Measurements from ENCODE around the gene DOCK9.
A peak's percentile ranks its signal among the peaks of the same experiment; 100 is the strongest.

The DOCK9 gene

DNA sequence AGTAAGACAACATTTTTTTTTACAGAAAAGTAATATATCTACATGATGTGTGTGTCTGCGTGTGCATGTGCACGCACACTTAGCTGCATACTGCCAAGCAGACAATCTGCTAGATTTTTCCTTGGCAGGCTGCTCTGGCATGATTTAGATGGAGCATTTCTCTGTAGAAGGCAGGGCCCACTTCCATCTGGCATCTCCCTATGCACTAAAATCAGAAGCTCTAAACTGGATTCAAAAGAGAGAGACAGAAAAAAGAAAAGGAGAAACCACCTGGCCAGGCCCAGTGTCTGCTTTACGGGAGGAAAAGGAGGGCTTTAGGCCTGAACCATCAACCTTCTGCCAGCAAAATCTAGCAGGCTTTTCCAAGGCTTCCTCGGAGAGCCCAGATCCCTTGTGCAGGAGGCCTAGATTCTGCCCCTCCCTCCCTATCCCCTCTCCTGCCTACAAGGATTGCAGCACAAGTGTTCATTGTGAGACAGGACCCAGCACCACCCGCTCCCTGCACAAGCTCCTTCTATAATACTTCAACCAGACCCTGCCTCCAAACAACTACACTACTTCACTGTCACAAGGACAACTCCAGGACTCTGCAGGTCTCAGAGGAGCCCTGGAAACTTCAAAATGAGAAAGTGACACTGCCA, 99.3 kb downstream of the DOCK9 start:
- DNase-seq, result no peak

DNA sequence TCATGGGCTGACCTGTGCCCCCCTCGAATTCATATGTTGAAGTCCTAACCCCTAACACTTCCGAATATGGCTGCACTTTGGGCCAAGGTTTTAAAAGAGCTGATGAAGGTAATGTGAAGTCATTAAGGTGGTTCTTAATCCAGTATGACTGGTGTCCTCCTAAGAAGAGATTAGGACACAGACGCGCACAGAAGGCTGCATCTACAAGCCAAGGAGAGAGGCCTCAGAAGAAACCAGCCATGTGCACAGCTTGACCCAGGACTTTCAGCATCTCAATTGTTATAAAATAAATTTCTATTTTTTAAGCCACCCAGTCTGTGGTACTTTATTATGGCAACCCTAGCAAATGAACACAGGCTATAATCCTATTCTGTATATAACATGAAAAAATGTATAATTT, 99.9 kb downstream of the DOCK9 start:
- DNase-seq, result no peak

DNA sequence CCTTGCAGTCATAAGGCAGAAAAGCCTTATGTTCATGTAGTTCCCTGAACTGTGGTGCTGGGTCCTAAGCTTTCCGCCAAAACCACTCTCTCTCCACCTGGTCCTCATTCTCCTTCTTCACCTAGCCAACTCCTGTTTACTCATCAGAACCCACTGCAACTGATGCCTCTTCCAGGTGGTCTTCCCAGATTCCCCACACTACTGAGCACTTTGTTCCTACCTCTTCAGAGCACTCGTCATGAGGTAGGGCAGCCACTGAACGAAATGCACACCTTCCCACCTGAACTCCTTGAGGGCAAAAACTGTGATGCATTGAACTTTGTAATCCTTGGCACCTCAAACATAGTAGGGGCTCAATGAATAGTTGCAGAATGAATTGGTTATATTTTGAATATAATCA, 100.4 kb downstream of the DOCK9 start:
- DNase-seq, result no peak

DNA sequence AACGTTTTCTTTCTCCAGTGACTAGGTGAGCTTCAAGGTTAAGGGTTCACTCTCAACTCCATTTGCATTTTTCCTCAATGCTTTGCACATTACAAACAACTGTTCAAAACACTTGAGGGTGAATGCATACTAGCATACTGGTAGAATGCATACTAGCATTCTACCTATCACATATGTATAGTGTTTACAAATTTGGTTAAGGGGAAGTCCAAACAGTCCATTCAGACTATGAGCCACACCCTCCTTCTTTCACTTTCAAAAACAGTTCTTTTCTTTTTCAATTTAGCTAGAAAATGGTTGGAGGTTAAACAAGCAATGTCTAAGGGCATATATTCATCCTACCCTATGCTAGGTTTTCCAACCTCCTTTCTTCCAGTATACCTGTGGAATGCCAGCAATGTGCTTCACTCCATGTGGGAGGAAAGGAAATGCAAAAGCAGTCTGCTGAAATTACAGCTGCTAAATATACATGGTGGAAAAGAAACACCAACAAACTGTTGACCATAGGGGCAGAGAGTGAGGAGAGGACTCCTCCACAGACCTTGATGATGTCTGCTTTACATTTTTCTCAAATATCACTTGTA, 102.6 kb downstream of the DOCK9 start:
- DNase-seq, result no peak

DNA sequence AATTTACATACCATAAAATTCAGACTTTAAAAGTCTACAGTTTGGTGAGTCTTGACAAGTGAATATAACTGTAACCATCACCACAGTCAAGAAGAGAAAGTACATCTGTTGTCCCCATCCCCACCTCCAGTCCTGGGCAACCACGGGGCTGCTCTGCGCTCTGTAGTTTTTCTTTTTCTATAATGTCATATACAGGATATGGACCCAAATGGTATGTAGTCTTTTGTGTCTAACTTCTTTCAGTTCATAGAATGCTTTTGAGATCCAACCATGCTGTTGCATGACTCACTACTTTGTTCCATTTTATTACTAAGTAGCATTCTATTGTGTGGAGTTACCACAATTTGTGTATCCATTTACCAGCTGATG, 103.9 kb downstream of the DOCK9 start:
- no peak for DNase-seq

DNA sequence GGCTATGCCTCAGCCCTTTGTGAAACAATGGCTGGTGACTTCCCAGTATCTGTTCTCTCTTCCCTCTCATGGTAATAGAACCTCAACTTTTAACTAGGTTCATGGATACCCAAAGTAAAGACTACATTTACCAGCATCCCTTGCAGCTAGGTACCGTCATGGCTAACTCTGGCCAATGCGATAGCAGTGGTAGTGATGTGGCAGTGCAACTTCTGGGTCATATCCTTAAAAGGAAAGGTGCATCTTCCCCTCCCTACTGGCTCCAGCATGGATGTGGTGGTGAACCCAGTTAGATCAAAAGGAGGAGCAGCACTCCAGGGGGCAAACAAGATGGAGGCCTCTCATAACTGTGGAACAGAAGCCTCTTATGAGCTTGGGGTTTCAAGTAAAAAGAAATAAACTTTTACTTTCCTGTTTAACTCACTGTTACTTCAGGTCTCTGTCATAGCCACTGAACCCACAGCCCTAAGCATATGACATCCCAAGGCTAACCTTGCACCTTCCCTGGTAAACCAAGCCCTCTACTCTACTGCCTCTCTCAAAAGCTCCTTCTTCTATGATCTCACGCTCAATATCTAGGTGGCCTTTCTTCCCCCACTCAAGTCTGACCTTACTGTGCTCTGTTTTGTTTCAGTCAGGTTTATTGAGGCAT, 104.4 kb downstream of the DOCK9 start:
- no peak for DNase-seq

DNA sequence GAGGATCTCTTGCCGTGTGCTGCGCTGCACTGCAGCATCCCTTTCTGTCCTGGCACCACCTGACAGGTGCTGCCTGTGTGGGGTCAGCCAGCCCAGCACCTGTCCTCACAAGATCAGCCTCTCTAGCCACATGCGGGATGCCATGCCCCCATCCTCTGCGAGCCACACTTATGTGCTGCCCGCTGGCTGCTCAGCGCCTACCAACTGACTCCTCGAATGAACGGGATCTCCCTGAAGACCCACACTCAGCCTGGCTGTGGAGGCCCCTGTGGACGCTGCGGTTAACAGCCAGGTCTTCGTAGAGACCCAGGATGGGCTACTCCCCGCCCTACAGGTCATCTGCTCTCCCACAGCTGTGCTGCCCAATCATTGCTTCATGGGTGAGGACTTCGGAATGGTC, 106.1 kb downstream of the DOCK9 start:
- DNase-seq, result no peak

DNA sequence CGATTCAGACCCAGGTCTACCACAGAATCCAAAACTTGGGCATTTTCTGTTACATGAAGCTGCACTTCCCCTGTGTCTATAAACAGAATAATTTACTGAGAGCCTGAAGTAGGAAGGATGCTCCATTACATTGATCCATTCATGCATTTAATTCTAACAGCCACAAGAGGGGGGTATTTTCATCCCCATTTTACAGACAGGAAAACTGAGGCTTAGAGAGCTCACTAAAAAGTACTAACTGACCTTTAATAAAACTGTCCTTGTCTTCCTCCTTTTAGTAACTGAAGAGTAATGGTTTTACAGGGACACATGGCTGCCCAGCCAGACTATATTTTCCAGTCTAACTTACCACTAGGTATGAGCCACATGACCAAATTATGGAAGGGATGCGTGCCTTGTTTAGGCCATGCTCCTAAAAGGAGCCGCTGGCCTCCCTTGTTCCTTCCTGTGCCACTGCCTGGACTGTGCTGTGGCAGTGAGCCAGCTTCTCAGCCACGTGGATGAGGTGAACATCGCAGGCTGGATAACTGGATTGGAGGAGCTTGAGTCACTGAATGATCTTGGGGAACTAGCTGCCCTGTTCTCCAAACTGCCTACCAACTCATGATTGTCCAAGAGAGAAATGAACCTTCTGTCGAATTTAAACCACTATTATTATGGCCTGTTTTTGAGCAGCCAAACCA, 108.3 kb downstream of the DOCK9 start:
- DNase-seq, result no peak

DNA sequence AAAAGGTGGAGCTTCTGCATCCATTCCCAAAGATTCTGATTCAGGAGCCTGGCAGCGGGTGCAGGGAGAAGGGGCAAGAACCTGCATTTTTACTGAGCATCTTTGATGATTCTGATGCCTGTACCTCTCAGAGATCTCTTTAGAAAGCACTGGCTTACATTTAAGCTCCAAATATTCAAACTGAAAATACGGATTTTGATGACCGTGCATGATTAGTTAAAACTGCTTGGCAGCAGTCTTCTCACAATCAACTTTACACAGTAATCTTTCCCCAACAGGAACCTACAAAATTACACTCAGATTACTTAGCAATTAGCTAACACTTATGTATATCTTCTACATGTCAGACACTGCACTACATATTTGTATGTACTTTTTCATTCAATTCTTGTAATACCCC, 108.9 kb downstream of the DOCK9 start:
- no peak for DNase-seq

DNA sequence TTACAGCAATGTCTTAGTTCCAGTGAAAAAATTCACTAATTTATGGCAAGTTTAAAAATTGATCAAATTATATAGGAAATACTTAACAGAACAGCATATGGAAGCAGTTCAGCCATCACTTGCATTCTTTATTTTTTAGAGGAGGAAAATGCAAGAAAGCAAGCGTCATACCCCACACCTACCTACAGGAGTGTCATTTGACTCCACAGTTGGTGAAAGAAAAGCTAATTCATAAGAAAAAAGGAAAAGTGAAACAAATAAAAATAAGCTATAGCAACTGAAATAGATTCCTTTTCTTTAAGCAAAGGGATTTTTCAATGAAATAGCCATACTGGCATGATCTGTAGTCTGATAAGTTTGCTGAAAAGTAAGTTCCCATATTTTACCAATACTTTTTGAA, 111.0 kb downstream of the DOCK9 start:
- DNase-seq, result no peak

DNA sequence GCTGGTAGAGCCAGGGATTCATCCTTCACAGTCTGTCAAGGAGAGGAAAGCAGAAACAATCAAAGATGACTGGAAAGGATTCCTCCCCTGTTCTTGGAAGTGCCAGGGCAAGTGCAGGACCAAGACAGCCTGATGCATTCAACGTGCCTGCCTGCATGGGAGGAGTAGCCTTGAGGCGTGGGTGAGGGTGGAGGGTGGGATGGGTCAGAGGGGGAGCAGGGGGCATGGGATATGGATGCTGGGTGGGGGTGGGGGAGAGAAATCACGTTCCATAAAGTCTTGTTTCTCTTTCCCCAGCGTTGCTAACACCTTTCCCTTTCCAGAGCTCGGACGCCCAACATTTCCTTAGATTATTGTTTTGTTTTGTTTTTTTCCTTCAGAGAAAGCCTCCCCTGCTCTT, 117.4 kb downstream of the DOCK9 start:
- DNase-seq, result no peak

DNA sequence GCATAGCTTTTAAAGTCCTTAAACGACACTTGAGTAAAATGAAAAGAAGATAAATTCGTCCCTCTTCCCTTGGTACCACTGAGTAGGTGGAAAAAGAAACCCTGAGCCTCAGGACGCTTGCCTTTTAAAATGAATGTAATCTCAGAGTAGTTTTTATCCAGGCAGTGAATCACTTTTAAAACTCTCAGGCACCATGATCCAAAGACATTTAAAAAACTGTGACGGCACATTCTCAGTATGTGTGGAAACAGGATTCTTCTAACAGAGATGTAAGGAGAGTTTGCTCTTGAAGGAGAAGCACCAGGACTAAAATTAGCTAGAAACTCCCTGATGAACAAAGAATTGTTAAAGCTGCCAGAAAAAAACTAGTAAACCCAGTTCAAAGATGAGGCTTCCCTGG, 119.7 kb downstream of the DOCK9 start:
- no peak for DNase-seq

DNA sequence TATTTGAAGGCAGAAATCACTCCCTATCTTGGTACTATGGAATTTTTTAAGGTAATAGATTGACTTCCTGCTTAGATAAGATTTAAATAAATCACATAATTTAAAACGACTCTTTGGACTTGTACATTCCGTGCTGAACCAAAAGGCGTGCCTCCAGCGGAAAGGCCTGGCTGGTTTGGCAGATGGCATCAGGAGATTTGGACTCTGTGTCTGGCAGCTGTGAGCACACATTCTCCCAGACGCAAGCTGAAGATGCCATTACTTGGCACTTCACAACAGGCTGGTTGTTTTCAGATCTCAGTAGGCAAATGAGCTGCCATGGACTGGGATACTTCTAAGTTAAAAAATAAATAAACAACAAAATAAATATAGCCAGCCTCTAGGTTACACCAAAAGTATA, 120.9 kb downstream of the DOCK9 start:
- no peak for DNase-seq

DNA sequence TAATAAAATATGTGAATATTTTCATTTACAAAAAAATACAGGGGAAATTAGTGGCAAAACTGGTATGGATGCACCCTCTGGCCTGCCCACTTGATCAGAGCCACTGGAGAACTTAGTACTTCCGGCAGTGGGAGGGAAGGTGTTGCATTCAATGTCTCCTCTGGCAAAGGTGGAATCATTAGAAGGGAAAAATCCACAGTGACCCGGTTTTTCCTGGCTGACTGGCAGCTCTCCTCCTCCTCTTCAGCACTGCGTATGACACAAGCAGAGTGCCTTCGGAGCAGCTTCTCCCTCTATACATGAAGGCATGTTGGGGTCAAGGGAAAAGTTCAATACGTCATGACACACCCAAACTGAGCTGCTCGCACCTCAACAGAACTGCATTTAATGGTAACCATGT, 123.4 kb downstream of the DOCK9 start:
- DNase-seq, result no peak

DNA sequence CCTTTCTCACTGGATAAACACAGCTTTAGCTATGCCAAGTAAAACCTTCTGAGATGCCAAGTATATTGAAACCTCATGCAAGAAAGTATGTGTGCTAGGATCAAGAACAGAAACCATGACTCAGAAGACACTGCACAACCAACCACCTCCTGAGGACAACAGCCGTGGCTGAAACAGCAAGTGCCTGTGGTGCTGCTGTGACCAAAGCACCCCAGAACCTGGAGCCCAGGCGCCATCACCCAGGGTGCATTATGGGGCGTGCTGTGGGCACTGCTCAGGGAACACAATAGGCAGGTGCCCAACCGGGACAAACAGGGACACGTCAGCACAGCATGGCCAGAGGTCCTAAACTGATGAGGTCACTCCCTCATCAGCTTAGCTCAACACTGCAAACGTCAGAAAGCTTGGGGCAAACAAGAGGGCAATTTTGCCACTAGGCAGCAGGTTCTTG, 124.1 kb downstream of the DOCK9 start:
- peak; percentile 85 for DNase-seq

DNA sequence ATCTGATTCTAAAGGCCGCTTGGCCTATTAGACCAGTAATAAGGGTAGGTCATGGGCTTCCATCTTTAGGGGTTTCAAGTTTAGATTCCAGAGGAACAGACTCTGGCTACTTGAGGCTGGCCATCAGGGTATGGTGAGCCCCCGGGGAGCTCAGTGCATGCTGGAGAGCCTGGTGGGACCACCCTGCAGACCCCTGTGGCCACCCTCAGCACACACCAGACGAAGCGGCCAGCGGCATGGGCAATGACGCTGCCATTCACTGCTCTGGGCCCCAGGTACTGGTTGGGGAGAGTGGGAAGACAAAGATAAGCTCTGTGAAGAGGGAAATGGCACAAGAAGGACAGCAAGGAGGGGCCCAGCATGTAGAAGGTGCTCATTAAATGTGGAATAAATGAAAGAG, 126.6 kb downstream of the DOCK9 start:
- no peak for DNase-seq

DNA sequence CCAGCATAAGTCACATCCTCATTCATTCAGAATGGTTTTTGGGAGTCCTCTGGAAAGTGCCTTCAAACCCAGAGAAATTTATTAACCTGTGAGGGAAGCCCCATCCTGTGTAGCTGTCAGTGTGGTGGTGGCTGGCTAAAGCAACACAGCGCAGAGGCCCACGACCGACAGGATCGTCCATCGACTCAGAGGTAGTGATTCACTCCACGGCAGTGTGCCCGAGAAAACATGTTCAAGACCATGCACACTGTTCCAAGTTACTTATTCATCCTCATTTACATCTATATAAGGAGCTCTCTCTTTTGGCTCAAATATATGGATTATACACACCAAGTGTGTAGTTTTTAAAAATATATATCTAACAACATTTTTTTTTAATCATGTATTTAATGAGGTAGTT, 129.1 kb downstream of the DOCK9 start:
- DNase-seq, result no peak

DNA sequence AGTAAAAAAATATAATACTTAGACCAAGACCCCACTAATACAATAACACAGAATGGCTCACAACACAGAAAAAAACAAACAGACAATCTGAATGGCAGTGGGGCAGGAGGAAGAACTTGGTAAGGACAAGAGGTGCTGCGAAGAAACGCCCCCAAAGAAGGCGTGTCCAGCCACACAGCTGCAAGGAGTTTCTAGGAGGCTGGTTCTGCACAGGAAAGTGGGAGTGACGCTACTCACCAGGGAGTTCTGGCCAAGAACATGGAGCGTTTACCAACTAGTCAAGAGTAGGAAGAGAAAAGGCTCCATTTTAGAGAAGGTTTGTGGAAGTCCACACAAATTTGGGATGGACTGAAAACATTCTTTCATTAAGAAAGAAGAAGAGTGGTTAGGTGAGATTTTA, 130.1 kb downstream of the DOCK9 start:
- DNase-seq, result no peak

DNA sequence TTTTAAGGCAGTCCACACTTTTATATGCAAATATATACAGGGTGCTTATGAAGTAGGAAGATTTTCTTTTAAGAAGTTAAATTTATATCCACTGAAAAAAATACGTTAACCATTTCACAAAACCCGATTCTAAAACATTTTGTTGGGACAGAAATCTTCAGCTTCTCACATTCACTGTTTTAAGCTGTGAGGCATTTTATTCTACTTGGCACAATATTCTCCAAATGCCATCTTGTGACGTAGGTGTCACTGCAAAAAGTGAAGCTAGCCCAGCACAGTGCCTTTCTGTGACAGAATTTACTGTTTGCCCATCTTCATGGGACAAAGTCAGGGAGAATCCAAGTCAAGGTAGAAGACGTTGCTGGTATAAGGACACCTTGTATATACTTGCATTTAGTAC, 130.9 kb downstream of the DOCK9 start:
- DNase-seq, result no peak

DNA sequence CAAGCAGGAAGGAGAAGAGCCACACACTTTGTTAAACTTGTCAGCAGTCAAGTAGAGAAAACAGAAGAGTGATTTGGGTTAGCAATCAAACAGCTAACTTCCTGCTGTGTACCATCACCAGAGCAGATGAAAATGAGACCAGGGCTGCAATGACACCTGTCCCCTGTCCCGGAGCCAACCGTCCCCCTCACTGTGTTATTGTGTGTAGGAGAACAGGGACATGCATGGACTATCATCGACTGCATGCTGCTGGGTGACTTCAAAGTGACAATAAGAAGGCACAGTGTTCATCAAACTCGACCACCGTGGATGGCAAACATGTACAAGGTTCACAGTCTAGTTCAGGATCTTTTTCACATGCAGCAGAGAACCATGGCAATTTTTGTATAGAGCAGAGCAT, 131.3 kb downstream of the DOCK9 start:
- DNase-seq, result no peak

DNA sequence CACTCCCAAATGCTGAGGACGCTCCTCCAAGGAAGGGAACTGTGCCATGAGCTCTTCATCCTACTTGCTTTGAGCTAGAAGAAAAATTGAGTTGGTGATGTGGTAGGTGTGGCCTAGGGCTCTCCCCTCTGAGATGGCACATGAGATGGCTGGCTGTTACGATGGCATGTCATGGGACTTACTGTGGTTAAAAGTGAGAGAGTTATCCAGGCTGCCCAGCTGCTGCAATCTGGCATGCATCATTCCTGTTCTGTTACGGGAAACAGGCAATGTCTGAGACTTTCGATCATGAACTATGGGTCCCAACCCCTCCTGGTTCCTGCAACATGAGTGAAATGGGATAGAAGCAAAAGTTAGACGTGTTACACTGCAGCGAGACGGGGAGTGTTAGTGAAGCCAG, 132.1 kb downstream of the DOCK9 start:
- DNase-seq, result no peak

DNA sequence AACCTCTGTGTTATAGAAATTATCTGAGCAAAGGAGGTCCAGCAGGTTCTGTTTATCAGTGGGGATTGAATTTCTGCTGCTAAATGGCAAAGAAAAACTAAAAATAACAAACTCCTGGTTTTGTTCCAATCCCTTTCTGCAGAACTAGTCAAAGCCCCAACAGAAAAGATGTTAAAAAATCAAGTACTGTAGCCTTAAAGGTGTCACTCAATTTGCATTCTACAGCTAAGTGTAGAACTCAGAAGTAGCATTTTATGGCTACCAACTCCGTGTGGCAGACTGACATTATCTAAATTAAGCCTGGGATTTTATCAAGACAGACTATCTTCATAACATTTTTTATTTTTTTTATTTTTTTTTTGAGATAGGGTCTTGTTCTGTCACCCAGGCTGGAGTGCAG, 133.8 kb downstream of the DOCK9 start:
- no peak for DNase-seq

DNA sequence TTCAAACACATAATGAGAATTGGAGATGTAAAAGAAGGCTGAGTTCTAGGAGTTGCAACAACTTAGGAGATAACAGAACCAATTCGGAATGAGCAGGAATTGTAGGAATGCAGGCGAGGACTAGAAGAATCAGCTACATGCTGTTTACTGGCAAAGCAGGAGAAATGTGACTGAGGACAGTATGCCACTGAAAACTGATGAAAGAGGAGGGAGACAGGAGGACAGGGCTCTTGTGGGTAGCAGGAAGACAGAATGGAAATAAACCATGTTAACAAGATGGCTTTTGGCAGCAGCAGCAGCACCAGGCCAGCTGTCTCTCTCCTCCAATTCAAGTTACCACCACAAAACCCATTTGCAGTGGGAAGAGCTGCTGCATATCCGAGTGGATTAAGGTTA, 134.4 kb downstream of the DOCK9 start:
- no peak for DNase-seq

DNA sequence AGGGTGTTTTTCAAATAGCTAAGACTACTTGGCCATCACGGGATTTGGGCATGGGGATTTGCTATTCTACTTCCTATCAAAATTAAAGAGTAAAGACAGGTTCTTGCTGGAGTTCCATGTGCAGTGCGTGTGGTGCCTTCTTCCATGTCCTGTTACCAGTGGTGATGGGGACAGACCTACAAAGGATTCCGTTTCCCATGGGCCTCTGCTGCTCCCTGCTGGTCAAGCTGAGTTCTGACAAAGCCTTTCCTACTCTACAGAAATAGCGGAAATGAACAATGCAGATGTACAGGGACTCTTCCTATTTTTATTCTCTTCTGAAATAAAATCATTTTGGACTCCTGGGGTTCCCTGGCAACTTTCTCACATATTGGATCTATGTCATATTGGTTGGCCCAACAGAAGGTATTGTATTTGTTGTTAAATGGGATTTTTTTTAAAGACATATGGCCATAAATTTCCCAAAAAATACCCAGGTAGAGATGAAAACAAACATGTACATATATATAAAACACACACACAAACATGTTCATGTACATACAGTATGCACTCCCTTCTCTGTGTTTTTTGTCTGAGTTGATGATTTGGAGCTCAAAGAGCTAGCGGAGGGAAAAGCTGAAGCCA, 134.9 kb downstream of the DOCK9 start:
- peak; percentile 77 for DNase-seq
